GM10266 (cell line): Measurements from ENCODE around the gene DGKA.
"Not testable (repeated sequence)": the region's sequence is repeated elsewhere in the genome, so short reads cannot be mapped to it uniquely, and the experiment has no call there.

Experiments
- DNase-seq: peaks from one replicate; pipeline ENCODE4 v3.0.0; 2012; ENCODE audit errors: extremely low spot score
- CTCF ChIP-seq: IDR thresholded peaks from 2 replicates; pipeline ENCODE4 v1.5.1; 2012; ENCODE audit warnings: mild to moderate bottlenecking, low read depth; ENCODE audit not compliant: control insufficient read depth, insufficient read depth; ENCODE audit errors: missing control alignments

Gene DGKA

GRCh38 chr12:56001487-56002100 lies 70.6 kb downstream of the DGKA start:
- TF ChIP-seq CTCF, result no peak
- DNase-seq, result no peak

GRCh38 chr12:56003376-56003775 lies 72.4 kb downstream of the DGKA start:
- not testable (repeated sequence) for DNase-seq
